HG03066 (cell line): Measurements from ENCODE around the gene TMPRSS5.

Experiments
- ATAC-seq: cut with Tn5 transposase; IDR thresholded peaks from one replicate; pipeline ENCODE4 v1.9.1; 2021; ENCODE audit warnings: low read depth; ENCODE audit not compliant: unreplicated experiment

Gene TMPRSS5

GRCh38 chr11:113670831-113671215 is 35.3 kb downstream of the TMPRSS5 start:
- ATAC-seq: no peak

GRCh38 chr11:113670149-113670830 is 35.8 kb downstream of the TMPRSS5 start:
- no peak for ATAC-seq

GRCh38 chr11:113668255-113668654 is 37.9 kb downstream of the TMPRSS5 start:
- ATAC-seq: no peak

GRCh38 chr11:113667801-113668200 is 38.3 kb downstream of the TMPRSS5 start:
- no peak for ATAC-seq

- no peak for ATAC-seq
Measured at GRCh38 chr11:113666584-113666983, 39.5 kb downstream of the TMPRSS5 start.

- ATAC-seq: no peak
Measured at GRCh38 chr11:113664981-113665710, 41.0 kb downstream of the TMPRSS5 start.

GRCh38 chr11:113664069-113664980 is 41.8 kb downstream of the TMPRSS5 start:
- no peak for ATAC-seq

- ATAC-seq: no peak
Measured at GRCh38 chr11:113663567-113663966, 42.5 kb downstream of the TMPRSS5 start.

GRCh38 chr11:113655771-113656170 is 50.3 kb downstream of the TMPRSS5 start:
- ATAC-seq: no peak

GRCh38 chr11:113651023-113651422 is 55.1 kb downstream of the TMPRSS5 start:
- ATAC-seq: no peak

- no peak for ATAC-seq
Measured at GRCh38 chr11:113649311-113649710, 56.8 kb downstream of the TMPRSS5 start.

GRCh38 chr11:113647856-113648255 is 58.3 kb downstream of the TMPRSS5 start:
- ATAC-seq: no peak

GRCh38 chr11:113647108-113647507 is 59.0 kb downstream of the TMPRSS5 start:
- ATAC-seq: no peak

- no peak for ATAC-seq
Measured at GRCh38 chr11:113645593-113646349, 60.3 kb downstream of the TMPRSS5 start.

- no peak for ATAC-seq
Measured at GRCh38 chr11:113644605-113645004, 61.5 kb downstream of the TMPRSS5 start.

GRCh38 chr11:113643701-113644100 is 62.4 kb downstream of the TMPRSS5 start:
- no peak for ATAC-seq

- ATAC-seq: no peak
Measured at GRCh38 chr11:113643006-113643585, 63.0 kb downstream of the TMPRSS5 start.

- ATAC-seq: no peak
Measured at GRCh38 chr11:113642090-113642489, 64.0 kb downstream of the TMPRSS5 start.

GRCh38 chr11:113638376-113638775 is 67.7 kb downstream of the TMPRSS5 start:
- no peak for ATAC-seq

GRCh38 chr11:113637636-113638035 is 68.5 kb downstream of the TMPRSS5 start:
- ATAC-seq: no peak
